Body of pancreas (tissue), 4 donors: ENCODE data around the gene HIF3A. TPM values are rescaled to one million over a fixed set of nuclear protein-coding genes. Genes with fewer than 3 reads are reported as not detected.

Experiments used
- ATAC-seq: fragments of 150-250 bp; one replicate; pipeline ENCODE4 v1.9.1; 2016
- DNase-seq, 4 donors: peaks; one replicate each; pipeline ENCODE4 v3.0.0-alpha.2; 2019
- H3K27ac ChIP-seq, 4 donors: fragments of 200-600 bp; sonication (generic); 1 replicate in 3 of 4; 2 replicates in 1 of 4; pipeline versions ENCODE4 v1.5.1 to v1.6.1; 2016 to 2019; ENCODE audit warnings: mild to moderate bottlenecking in 1 of 4, mixed read lengths in 1 of 4, moderate library complexity in 1 of 4
- H3K27me3 ChIP-seq, 2 donors: fragments of 200-600 bp; sonication (generic); one replicate each; pipeline ENCODE4 v1.6.0; 2016; ENCODE audit warnings: mild to moderate bottlenecking in 1 of 2
- H3K36me3 ChIP-seq, 2 donors: fragments of 200-600 bp; sonication (generic); replicated peaks in 1 of 2; 2 replicates each; pipeline ENCODE4 v1.5.1; 2016; ENCODE audit warnings: low read depth in 2 of 2; ENCODE audit not compliant: insufficient read depth in 1 of 2
- H3K4me1 ChIP-seq: fragments of 200-600 bp; sonication (generic); one replicate; pipeline ENCODE4 v1.6.0; 2016
- H3K4me3 ChIP-seq, 2 donors: fragments of 200-600 bp; sonication (generic); 1 replicate in 1 of 2; 2 replicates in 1 of 2; pipeline ENCODE4 v1.5.1; 2016 to 2019
- H3K9me3 ChIP-seq, 3 donors: fragments of 200-600 bp; sonication (generic); 1 replicate in 2 of 3; 2 replicates in 1 of 3; pipeline ENCODE4 v1.5.1; 2016
- POLR2A ChIP-seq, 3 donors: fragments of 450-650 bp; IDR thresholded peaks; one replicate each; pipeline ENCODE4 v1.6.1; 2016; ENCODE audit warnings: antibody characterized with exemption in 3 of 3, mild to moderate bottlenecking in 2 of 3
- WGBS, 2 donors: methylation state at CpG; one replicate each; pipeline ENCODE4 v1.1.5; 2017; 5-methylcytosine and 5-hydroxymethylcytosine counted together
- intact Hi-C: fragments of 100-400 bp; cut with DNase I; formaldehyde crosslinking; loops from one replicate; pipeline ENCODE4 v1.15.1; 2023
- total RNA-seq, 2 donors: library from RNA; depleted of rRNA; stranded (reverse); fragments of >200 nt; gene quantifications; one replicate each; pipeline ENCODE4 v1.1.0, GENCODE V29; 2016
- TF ChIP-seq, protein P1 (sequence below), 7 experiments: fragments of 450-650 bp in 4 of 7; fragments of 200-600 bp in 3 of 7; sonication (generic) in 3 of 7; IDR thresholded peaks; one replicate each; pipeline ENCODE4 v1.5.1; 2016 to 2019; ENCODE audit warnings: antibody characterized with exemption in 7 of 7

HIF3A gene
- total RNA-seq, 2 donors from 2014 or later = 24.4 to 63.3 TPM

DNA sequence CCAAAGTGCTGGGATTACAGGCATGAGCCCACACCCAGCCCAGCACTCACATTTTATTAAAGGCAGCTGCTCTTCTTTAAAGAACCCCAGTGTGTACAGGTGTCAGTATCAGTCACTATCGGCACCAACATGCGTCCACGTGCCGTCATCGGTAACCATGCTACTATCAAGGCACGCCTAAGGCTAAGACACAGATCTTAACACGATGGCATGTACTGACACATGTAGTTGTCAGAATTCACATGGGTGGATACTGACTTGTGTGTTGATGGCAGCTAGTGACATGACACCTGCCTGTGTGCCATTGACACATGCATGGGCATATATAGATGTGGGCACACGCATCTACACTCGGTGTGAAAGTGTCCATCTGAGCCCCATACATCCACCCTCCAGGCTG lies 12.2 kb upstream of the HIF3A start:
- H3K36me3 ChIP-seq = no peaks in the 10 kb centered on the region
- no peaks in the 10 kb centered on the region for H3K4me1 ChIP-seq
- H3K9me3 ChIP-seq = no peaks in the 10 kb centered on the region
- TF ChIP-seq, protein P1, sequence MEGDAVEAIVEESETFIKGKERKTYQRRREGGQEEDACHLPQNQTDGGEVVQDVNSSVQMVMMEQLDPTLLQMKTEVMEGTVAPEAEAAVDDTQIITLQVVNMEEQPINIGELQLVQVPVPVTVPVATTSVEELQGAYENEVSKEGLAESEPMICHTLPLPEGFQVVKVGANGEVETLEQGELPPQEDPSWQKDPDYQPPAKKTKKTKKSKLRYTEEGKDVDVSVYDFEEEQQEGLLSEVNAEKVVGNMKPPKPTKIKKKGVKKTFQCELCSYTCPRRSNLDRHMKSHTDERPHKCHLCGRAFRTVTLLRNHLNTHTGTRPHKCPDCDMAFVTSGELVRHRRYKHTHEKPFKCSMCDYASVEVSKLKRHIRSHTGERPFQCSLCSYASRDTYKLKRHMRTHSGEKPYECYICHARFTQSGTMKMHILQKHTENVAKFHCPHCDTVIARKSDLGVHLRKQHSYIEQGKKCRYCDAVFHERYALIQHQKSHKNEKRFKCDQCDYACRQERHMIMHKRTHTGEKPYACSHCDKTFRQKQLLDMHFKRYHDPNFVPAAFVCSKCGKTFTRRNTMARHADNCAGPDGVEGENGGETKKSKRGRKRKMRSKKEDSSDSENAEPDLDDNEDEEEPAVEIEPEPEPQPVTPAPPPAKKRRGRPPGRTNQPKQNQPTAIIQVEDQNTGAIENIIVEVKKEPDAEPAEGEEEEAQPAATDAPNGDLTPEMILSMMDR (IDR thresholded peaks at IDR 0.05) = no peak
- no peak for TF ChIP-seq POLR2A (IDR thresholded peaks at IDR 0.05)
- WGBS, 2 donors = 55 to 78% methylated on average over 6 to 7 of the region's 9 CpGs
- intact Hi-C loops = loop anchor here (10.0 kb wide), 3 partner anchors 60 to 210 kb away; partner anchors contain the start of genes PNMA8B and PPP5C
- ATAC-seq = no peak
- no peak for DNase-seq
- no peak overlapping the region for H3K27ac ChIP-seq
- no peaks in the 10 kb centered on the region for H3K27me3 ChIP-seq
- no peak overlapping the region for H3K4me3 ChIP-seq

DNA sequence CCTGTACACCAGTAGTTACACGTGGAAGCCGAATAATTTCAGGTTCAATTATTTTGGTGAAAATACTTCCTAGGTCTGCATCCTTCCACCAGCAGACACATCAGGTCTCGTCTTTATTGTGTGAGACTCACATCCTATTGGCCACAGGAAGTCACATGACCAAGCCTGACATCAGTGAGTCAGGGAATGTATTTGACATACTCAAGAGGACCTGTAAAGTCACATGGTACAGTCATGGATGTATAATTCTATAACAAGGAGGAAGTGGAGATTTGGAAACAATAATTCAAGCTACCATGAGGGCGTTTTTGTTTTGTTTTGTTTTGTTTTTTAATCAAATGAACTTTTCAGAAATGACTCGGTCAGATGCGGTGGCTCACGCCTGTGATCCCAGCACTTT lies 9.3 kb upstream of the HIF3A start:
- no peak for TF ChIP-seq POLR2A (IDR thresholded peaks at IDR 0.05)
- TF ChIP-seq, protein P1 (IDR thresholded peaks at IDR 0.05) = no peak
- 51 to 55% methylated on average over 7 of the region's 7 CpGs for WGBS, 2 donors
- no peaks in the 10 kb centered on the region for H3K27me3 ChIP-seq

DNA sequence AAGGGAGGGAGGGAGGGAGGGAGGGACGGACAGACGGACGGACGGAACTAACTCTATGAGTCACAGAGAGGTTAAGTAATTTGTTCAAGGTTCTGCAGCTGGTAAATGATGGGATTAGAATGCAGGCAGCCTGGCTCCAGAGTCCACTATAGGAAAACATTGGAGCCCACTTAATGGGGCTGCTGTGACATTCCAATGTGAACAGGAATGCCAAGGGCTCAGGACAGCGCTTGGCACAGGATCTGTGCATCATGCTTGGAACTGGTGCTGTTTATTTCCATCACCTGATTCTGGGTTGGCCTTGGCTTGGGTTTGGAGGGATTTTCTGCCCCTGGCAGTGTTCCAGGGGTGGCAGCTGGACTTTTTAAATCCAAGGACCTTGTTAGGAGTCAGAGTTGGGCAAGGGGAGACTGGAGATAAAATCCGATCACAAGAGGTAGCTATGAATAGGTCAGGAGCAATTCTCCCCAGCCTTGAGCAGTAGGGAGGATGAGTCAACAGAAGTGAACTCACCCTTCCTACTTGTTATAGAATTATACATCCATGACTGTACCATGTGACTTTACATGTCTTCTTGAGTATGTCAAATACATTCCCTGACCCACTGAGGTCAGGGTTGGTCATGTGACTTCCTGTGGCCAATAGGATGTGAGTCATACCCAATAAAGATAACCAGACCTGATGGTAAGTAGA lies 7.8 kb upstream of the HIF3A start:
- WGBS, 2 donors = 50 to 52% methylated on average over 5 of the region's 6 CpGs
- Histone ChIP-seq H3K27me3 (no peaks in the 10 kb centered on the region), H3K4me3 (no peak overlapping the region), H3K36me3 (no peaks in the 10 kb centered on the region), H3K27ac (peak overlapping the region in 2 of 4 donors; percentile 3 to 24), H3K4me1 (no peaks in the 10 kb centered on the region), H3K9me3 (no peaks in the 10 kb centered on the region)
- ATAC-seq (peak; percentile 42), DNase-seq (peak in 1 of 4 donors; percentile 33)
- intact Hi-C loops = loop anchor here (10.0 kb wide), 3 partner anchors 56 to 206 kb away; partner anchors contain the start of genes PNMA8B and PPP5C
- TF ChIP-seq, protein P1 (IDR thresholded peaks at IDR 0.05) = no peak
- TF ChIP-seq POLR2A (IDR thresholded peaks at IDR 0.05) = no peak

More for the DNA sequence above, 9.3 kb upstream of the HIF3A start:
- intact Hi-C loops = loop anchor here (10.0 kb wide), 3 partner anchors 57 to 207 kb away; partner anchors contain the start of genes PNMA8B and PPP5C
- ATAC-seq = no peak
- DNase-seq = no peak
- H3K36me3 ChIP-seq = no peaks in the 10 kb centered on the region
- no peaks in the 10 kb centered on the region for H3K4me1 ChIP-seq
- H3K4me3 ChIP-seq = no peak overlapping the region
- no peaks in the 10 kb centered on the region for H3K9me3 ChIP-seq
- no peak overlapping the region for H3K27ac ChIP-seq

DNA sequence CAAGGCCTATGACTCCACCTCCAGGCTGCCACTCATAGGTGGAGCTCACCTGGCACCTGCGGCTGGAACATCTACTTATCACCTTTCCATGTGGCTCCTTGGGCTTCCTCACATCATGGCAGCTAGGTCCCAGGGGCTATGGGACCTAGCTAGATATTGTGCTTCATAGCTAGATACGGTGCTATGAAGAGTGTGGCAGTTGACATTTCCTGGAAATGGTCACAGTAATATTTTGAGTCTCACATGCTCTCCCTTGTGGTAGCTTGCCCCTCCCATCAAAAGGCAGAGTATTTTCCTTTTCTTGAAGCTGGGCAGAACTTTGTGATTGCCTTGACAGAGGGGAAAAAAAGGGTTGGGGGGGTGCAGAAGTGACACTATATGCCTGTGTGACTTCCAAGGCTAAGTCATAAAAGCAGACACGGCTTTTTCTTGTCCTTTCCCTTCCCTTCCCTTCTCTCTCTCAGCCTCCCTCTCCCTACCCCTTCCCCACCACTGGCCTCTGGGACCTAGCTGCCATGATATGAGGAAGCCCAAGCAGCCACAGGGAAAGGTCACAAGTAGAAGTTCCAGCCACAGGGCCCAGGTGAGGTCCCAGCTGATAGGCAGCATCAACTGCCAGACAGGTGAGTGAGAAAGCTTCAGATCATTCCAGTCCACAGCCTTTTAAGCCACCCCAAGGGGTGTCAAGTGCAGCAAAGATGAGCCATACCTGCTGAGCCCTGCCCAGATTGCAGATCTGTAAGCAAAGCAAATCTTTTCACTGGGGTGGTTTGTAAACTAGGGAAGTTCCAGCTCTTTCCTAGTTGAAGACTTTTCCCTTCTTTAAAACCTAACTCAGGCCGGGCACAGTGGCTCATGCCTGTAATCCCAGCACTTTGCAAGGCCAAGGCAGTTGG lies 6.9 kb upstream of the HIF3A start:
- intact Hi-C loops = loop anchor here (10.0 kb wide), 3 partner anchors 55 to 205 kb away; partner anchors contain the start of genes PNMA8B and PPP5C
- WGBS, 2 donors = 60 to 61% methylated on average over 3 to 4 of the region's 4 CpGs
- TF ChIP-seq, protein P1 (IDR thresholded peaks at IDR 0.05) = no peak
- no peak for TF ChIP-seq POLR2A (IDR thresholded peaks at IDR 0.05)
- no peaks in the 10 kb centered on the region for H3K4me1 ChIP-seq
- H3K4me3 ChIP-seq = no peak overlapping the region
- ATAC-seq = no peak
- H3K9me3 ChIP-seq = no peaks in the 10 kb centered on the region
- H3K27me3 ChIP-seq = no peaks in the 10 kb centered on the region
- H3K27ac ChIP-seq = peak overlapping the region in 1 of 4 donors; percentile 3
- no peak for DNase-seq
- no peaks in the 10 kb centered on the region for H3K36me3 ChIP-seq
